Astrocyte of the cerebellum (primary cell): ENCODE results near the gene INPP5A.
A peak's percentile ranks its signal among the peaks of the same experiment; 100 is the strongest.

Experiments
- DNase-seq: peaks from one replicate; pipeline ENCODE4 v3.0.0-alpha.2; 2011; ENCODE audit warnings: low read depth
- H3K4me3 ChIP-seq: 2 replicates; pipeline ENCODE4 v1.5.1; 2011; ENCODE audit warnings: mild to moderate bottlenecking, low read depth, low read length, moderate library complexity
- in situ Hi-C: cut with HindIII; loops from 2 replicates; pipeline ENCODE4 v1.10.0; 2017; ENCODE audit warnings: low sequenced_read_pairs
- TF ChIP-seq, protein P1 (sequence below): IDR thresholded peaks from 2 replicates; pipeline ENCODE4 v1.5.1; 2012; ENCODE audit warnings: low read length, low read depth, moderate library complexity, mild to moderate bottlenecking; ENCODE audit errors: missing control alignments

The INPP5A gene

DNA sequence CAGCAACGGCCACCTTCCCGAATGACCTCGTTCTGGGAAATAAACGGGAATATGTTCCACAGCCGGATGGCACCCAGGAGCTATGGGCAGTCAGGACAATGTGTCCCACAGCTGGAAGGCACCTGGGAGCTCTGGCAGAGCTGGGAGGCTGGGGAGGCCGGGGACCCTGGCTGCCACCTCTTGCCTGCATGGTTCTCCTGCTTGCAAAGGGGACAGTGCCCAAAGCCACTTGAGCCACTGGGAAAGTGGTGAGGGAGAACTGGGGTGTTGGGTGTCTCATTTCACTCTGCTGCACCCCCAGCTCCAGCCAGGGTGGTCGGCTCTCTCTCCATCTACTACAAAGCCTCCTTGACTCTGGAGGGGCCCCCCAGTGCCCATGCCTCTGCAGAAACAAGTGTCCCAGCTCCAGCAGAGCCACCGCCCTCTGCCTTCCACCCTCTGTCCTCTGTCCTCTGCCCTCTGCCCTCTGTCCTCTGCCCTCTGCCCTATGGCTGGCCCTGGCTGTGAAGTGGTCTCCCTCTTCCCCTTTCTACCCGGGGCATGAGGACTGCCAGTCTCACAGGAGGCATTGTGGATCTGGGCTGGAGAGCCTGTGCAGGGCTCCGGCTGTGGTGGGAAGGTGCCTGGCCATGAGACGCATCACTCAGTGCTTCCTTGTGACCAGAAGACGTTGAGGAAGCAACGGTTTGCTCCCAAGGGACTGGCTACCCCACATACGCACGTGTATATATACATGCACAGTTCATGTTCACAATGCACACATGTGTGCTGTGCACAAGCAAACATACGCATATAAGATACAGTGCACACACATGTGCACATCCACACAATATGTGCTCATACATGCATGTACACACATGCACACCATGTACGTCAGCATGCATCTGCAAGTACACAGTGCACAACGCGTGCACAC lies 21.5 kb upstream of the INPP5A start:
- TF ChIP-seq, protein P1, sequence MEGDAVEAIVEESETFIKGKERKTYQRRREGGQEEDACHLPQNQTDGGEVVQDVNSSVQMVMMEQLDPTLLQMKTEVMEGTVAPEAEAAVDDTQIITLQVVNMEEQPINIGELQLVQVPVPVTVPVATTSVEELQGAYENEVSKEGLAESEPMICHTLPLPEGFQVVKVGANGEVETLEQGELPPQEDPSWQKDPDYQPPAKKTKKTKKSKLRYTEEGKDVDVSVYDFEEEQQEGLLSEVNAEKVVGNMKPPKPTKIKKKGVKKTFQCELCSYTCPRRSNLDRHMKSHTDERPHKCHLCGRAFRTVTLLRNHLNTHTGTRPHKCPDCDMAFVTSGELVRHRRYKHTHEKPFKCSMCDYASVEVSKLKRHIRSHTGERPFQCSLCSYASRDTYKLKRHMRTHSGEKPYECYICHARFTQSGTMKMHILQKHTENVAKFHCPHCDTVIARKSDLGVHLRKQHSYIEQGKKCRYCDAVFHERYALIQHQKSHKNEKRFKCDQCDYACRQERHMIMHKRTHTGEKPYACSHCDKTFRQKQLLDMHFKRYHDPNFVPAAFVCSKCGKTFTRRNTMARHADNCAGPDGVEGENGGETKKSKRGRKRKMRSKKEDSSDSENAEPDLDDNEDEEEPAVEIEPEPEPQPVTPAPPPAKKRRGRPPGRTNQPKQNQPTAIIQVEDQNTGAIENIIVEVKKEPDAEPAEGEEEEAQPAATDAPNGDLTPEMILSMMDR, result no peak
- in situ Hi-C loops, result no loop called here
- DNase-seq, result no peak
- no peak overlapping the region for H3K4me3 ChIP-seq

DNA sequence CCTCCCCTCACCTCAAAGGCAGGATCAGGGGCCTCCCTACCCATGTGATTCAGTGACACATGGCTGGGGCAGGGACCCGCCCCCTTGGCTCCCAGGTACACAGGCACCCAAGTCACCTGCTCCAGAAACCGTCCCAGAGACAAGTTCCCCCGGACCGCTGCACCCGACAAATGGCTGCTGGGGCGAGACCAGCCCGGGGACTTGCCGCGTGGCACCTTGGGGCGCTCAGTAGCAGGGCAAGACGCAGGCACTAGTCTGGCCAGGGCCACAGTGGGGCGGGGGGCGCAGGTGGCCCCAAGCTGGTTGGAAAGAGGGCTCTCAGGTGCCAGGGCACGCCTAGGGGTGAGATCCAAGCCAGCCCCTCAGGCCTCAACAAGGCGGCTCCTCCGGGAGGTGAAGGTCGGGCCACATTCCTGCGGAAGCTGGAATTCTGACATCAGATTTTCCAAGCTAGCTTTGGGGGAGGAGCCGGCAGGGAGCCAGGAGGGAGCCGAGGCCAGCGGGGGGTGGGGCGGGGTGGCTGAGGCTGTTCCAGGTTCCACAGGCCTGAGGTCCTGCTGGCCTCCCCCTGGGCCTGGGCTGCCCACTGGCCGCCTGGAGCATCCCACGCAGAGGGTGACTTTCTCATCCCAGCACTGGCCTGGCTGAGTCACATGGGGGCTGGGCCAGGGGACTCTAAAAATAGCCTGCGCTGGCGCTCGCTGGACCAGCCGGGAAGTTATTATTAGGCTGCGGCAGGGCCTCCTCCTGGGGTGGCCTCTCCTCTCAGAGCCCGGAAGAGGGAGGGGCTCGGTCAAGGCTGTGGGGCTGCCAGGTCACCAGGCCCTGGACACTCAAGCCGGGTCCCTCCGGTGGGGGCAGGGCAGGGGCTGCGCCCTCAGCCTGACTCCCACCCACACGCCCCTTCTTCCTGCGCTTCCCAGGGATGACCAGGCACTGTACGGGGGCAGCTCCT lies 20.5 kb upstream of the INPP5A start:
- peak; percentile 84 for DNase-seq
- no peak overlapping the region for H3K4me3 ChIP-seq
- TF ChIP-seq, protein P1, result no peak
- in situ Hi-C loops, result no loop called here

DNA sequence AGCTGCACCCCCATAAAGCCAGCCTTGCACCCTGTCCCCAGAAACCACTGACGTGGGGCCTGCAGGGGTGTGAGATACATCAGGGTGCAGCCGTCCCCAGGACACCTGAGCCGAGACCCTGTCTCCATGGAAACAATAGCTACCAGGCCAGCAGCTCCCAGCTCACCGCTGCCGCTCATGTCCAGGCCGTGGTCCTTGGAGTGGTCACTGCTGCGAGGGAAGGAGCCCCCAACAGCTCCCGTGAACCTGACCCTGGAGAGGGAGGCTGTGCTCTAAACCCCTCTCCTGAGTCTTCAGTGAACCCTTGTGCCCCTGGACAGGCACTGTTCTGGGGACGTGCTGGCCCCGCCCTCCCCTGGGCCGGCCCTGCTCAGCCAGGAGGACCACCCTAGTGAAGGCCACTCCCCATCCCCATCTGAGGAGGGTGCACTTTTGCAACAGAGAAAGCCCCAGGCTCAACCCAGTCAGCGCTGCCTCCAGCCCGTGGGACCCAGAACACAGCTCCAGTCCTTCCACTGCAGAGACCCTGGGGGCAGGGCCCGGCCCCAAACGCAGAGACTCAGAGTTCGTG lies 19.6 kb upstream of the INPP5A start:
- in situ Hi-C loops, result no loop called here
- H3K4me3 ChIP-seq, result no peak overlapping the region
- no peak for DNase-seq
- TF ChIP-seq, protein P1, result no peak

DNA sequence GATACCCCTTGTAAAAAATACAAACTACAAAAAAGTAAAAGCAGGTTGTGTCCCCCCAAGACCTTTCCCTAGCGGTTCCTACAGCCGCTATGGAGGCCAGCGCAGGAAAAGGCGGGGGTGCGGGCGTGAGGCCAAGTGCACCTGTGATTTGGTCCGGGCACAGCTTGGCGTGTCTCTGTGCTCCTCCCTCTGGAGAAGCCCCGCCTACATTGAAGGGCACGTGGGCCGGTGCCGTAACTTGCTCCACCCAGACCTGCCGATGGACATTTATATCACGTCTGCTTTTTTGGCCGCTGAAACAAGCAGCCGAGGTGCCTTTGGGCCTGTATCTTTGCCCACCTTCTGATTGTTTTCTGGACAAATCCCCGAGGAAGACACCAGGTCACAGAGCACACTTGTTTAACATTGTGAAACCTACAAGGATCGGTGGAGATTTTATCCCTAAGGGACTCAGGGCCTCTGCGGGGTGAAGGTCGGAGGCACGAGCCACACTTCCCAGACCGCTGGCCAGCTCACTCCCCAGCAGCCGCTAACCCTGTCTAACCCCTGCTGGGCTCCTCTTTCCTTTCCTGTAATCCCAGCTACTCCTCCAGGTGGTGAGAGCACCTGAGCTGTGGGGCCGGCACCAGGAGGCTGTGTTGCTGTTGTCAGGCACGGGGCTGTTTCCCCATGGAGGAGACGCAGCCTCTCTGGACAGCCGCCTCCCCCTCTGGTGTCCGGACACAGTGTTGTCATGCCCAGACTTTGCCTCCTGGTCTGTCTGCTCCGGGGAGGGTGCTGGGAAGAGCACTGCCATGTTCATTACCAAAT lies 18.8 kb upstream of the INPP5A start:
- no peak overlapping the region for H3K4me3 ChIP-seq
- DNase-seq, result no peak
- in situ Hi-C loops, result no loop called here
- TF ChIP-seq, protein P1, result no peak

DNA sequence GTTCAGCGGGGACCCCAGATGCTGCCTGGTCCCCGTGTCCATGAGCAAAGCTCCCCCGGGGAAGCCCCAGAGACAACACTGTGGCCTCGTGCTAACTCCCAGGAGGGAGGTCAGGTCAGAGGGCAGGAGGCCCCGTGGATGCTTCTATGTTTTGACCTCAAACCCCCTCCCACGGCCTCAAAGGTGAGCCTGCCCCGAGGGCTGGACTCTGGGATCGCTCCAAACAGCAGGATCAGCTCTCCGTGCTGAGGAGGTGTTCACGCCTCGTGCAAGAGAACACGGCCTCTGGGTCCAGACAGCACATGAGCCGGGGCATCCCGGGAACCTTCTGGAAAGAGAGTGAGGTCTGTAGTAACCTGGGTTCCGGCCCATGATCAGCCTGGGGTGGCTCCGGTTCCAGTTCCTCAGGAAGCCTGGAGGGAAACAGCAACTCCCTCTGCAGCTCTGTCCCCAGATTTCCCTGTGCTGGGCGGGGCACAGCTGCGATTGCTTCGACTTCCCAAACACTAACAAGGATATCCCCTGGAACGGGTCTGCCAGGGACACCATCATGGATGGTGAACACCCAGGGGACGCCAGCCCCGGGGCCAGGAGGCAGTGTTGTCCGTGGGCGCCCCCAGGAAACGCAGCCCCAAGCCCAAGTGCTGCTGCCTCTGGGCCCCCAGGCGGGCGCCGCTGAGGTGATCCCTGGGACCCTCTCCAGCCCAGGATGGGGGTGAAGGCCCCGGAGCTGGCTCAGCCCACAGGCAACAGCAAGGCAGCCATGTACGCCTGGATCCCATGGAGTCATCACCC lies 18.0 kb upstream of the INPP5A start:
- in situ Hi-C loops, result loop anchor here (5.0 kb wide), 3 partner anchors 48 to 98 kb away; no protein-coding TSS in a partner anchor
- TF ChIP-seq, protein P1, result no peak
- no peak overlapping the region for H3K4me3 ChIP-seq
- no peak for DNase-seq
